Heart left ventricle (tissue), 13 donors: ENCODE data around the gene NPAS2.

ENCODE experiments used
- POLR2A ChIP-seq, 2 donors: fragments of 450-650 bp; IDR thresholded peaks; one replicate each; pipeline ENCODE4 v1.6.1; 2017; ENCODE audit warnings: antibody characterized with exemption in 2 of 2, mild to moderate bottlenecking in 2 of 2, moderate library complexity in 2 of 2
- TF ChIP-seq, protein P1 (sequence below), 12 donors: fragments of 200-600 bp; sonication (generic) in 4 of 12; IDR thresholded peaks; one replicate each; pipeline versions ENCODE4 v1.5.0 to v1.8.0; 2018 to 2022; ENCODE audit warnings: antibody characterized with exemption in 12 of 12, mild to moderate bottlenecking in 5 of 12
- donor health status: ischemic (EF 13 %, LVEDD 7.1; RV severe dilation, severe dysfunction).
- donor health status: DM: no; HTN: yes; CAD: no.
- donor health status: DM: no; HTN: no; CAD: no.
- donor health status: ischemic (EF 25% LVEDD 6.9; RV normal size, moderate dysfunction).
- donor health status: ischemic (EF 25% LVEDD 5.7; RV mildly dilated, moderate dysfunction).
- donor health status: ischemic (EF 35%, LVEDD 5.7; RV mildly dilated, moderate dysfunction).
- donor health status: nonischemic (EF 11% LVEDD 7.7; RV severe dilation, severe dysfunction).
- donor health status: DM: yes; HTN: yes; CAD: no.
- donor health status: PGD.
- donor health status: ischemic (EF 29% LVEDD 5.4; RV normal size, mild dysfunction).
- donor health status: nonischemic (EF 23%, LVEDD 6.1; RV moderate dilation, normal function).

DNA sequence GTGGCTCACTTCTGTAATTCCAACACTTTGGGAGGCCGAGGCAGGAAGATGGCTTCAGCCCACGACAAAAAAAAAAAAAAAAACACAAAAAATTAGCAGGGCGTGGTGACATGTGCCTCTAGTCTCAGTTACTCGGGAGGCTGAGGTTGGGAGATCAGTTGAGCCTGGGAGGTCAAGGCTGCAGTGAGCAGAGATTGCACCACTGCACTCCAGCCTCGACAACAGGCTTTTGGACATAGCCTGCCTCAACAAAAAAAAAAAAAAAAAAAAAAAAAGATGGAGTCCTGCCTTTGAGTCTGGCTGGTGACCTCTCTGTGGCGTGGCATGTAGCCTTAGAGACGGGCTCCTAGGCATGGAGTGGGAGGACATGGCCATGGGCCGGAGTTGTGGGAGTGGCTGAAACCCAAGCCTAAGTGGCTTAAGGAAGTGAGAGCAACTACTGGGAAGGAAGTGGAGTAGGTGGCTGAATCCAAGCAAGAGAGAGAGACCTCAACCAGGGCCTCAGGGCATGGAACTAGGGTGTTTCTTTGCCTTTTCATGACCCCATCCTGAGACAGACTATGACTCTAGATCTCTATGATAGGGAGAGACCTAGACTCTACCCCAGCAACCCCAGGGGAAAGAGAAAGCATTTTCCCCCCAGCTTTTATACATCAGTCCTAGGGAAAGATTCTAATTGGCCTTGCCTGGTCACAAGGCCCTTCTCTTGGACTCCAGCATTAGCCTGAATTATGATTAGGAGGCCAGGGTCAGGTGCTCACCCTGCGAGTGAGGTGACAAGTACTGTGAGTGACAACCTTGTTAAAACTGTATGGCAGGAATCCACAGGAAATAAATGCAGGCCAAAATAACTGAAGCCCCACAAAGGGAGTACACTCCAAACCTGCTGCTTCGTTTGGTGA, 34.2 kb downstream of the NPAS2 start:
- TF ChIP-seq, protein P1, sequence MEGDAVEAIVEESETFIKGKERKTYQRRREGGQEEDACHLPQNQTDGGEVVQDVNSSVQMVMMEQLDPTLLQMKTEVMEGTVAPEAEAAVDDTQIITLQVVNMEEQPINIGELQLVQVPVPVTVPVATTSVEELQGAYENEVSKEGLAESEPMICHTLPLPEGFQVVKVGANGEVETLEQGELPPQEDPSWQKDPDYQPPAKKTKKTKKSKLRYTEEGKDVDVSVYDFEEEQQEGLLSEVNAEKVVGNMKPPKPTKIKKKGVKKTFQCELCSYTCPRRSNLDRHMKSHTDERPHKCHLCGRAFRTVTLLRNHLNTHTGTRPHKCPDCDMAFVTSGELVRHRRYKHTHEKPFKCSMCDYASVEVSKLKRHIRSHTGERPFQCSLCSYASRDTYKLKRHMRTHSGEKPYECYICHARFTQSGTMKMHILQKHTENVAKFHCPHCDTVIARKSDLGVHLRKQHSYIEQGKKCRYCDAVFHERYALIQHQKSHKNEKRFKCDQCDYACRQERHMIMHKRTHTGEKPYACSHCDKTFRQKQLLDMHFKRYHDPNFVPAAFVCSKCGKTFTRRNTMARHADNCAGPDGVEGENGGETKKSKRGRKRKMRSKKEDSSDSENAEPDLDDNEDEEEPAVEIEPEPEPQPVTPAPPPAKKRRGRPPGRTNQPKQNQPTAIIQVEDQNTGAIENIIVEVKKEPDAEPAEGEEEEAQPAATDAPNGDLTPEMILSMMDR (IDR thresholded peaks at IDR 0.05), result no peak
- TF ChIP-seq POLR2A (IDR thresholded peaks at IDR 0.05), result no peak
